ENCODE data around the gene FAT3. TPM values are rescaled to one million over a fixed set of nuclear protein-coding genes. Genes with fewer than 3 reads are reported as not detected.

The FAT3 gene
- 1 to 10 TPM in 11 of 12 donors, not detected in 1; 1.5 to 8.1 (median 2.7) TPM for polyA plus RNA-seq (ENCODE audit: insufficient read length in 12 of 12)
- long read RNA-seq, donor 1 = 0 reads
- long read RNA-seq, donor 2 = 0 reads
- long read RNA-seq, donor 3 = 0 reads
- long read RNA-seq, donor 4 = 0 reads
- long read RNA-seq, donor 5 = 0 reads
- long read RNA-seq, donor 6 = 0 reads
- long read RNA-seq, donor 7, partial matches to known transcripts = 0 of 1 reads
- long read RNA-seq, donor 7, other reads (novel, unspliced or antisense) = 0 of 1 reads
- long read RNA-seq, donor 8, partial matches to known transcripts = 0 of 1 reads
- long read RNA-seq, donor 8, other reads (novel, unspliced or antisense) = 0 of 1 reads
- long read RNA-seq, donor 9 = 0 reads
- long read RNA-seq, donor 10 = 0 reads
- long read RNA-seq, donor 11 = 0 reads

- DNase-seq = peak; percentile 74
These were observed at the start of gene FAT3 for GRCh38 chr11:92224407-92225124. Gene FAT3, plus strand, starts transcription at chr11:92224818. Its CDS starts 127,295 bp downstream, at chr11:92352113.

DNA sequence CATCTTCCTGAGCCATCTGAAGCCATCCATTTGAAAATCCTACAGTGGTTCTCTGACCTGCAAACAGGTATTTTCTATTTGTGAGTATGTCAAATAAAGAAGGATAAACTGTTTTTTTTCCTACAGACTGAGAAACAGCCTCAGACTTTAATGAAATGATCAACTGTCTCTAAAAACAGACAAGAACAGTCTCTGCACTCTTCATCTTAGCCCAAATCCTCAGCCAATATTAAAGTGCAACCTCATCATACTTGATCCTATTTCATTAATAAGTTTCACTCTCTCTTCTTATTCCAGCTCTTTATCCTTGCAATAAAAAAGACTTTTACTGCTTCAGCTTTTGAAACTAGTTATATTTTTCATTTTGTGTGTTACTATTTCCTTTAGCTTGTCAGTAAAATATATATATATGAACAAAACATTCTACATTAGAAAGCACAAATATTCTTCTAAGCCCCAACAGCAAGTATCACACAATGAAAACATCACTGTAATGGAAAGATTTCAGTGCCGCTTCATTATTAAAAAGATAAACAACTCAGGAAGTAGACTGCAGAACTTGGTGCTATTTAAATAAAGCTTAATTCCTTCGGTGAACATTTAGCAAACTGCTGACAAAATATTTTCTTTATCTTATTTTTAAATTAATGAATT lies 45.5 kb upstream of the FAT3 start:
- no peak for DNase-seq

DNA sequence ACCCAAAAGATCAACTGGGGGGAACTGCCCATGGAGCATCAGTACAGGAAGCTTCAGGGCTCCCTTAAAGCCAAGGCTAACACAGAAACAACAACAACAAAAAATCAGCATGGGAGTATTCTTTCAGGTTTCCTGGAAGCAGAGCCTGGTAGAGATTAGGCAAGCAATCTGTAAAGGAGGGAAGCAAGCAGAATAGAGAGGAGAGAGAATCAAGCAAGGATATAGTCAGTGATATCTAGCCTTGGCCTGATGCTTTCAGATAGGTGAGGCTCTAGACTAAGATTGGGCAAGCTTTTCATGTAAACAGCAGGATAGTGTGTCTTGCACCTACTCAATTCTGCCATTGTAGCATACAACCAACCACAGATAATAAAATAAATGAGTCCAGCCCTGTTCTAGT lies 44.4 kb upstream of the FAT3 start:
- DNase-seq = no peak

GRCh38 chr11:92180664-92181251 lies 43.9 kb upstream of the FAT3 start:
- no peak for DNase-seq

- no peak for DNase-seq
These were observed 33.9 kb upstream of the FAT3 start for GRCh38 chr11:92190535-92191206.

DNA sequence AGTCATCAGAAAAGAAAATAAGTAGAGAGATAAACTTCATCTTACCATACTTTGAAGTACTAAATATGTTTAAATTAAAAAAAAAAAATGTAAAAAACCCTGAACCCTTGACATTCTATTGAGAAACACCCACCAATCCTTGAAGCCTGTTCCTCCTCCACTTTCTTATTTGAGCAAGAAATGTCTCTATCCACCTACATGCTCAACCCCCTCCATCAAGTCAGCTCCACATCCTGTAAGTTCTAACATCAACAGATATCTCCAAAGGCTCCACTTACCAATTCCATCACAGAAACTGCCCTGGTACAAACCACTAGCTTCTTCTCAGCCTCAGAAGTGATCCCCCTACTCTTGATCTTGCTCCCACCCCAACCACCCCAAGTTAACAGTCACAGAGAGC lies 32.5 kb upstream of the FAT3 start:
- DNase-seq = no peak

GRCh38 chr11:92198268-92198667 lies 26.4 kb upstream of the FAT3 start:
- DNase-seq = no peak

GRCh38 chr11:92199991-92200390 lies 24.6 kb upstream of the FAT3 start:
- DNase-seq = no peak

GRCh38 chr11:92204731-92205130 lies 19.9 kb upstream of the FAT3 start:
- no peak for DNase-seq

GRCh38 chr11:92206441-92206840 lies 18.2 kb upstream of the FAT3 start:
- no peak for DNase-seq

- peak; percentile 14 for DNase-seq
These were observed 12.9 kb upstream of the FAT3 start for GRCh38 chr11:92211576-92212167.

DNA sequence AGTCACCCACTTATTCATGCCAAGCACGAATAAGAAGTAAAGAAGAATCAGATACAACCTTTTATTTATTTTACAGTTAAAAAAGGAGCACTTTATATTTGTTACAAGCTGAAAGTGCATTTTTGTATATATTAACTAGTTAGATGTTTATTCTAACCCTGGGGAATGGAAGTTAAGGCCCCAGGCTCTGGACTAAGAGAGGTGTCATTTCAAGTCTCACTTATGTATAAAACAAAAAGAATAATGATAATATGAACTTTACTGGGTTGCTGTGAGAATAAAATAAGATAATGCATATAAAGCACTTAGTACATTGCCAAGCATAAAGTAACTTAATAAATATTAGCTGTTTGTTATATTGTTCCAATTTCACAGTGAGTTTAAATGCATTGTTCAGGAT lies 12.1 kb upstream of the FAT3 start:
- no peak for DNase-seq

DNA sequence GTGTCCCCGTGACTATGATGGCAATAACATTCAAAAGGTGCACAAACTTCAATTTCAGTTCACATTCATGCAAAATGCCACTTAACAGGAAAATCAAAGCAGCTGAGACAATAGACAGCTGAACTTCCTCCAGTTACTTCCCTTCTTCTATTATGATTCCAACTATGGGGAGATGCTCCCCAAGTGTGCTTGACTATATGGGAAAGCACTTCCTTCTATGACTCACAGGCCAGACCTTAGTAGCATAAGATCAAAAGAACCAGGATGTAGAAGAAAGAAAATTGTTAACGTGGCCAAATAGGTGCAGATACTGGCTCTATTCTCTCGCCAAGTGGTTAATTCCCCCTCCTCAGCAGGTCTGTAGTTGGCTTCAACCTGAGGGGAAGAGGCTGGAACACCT lies 7.8 kb upstream of the FAT3 start:
- DNase-seq = no peak

GRCh38 chr11:92219476-92219875 lies 5.1 kb upstream of the FAT3 start:
- DNase-seq = no peak

DNA sequence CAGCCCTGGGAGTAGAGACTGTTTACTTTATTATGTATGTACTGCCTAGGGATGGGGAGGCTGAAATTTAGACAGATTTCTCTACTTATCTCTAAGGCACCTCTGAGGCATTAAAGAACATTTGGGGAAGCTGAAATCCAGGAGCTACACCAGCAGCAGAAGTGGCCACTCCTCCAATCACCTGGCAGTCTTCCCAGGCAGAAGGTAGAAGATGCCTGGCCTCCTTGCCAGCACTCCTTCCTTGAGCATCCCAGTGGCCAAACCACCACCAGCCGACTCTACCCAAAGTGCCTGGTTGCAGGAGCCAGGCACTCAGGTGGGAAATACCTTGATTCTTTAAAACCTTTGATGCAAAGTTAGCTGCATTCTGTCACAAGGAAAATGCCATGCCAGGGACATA lies 1.9 kb upstream of the FAT3 start:
- DNase-seq = no peak

GRCh38 chr11:92224054-92224406 lies 588 bp upstream of the FAT3 start:
- DNase-seq = no peak

DNA sequence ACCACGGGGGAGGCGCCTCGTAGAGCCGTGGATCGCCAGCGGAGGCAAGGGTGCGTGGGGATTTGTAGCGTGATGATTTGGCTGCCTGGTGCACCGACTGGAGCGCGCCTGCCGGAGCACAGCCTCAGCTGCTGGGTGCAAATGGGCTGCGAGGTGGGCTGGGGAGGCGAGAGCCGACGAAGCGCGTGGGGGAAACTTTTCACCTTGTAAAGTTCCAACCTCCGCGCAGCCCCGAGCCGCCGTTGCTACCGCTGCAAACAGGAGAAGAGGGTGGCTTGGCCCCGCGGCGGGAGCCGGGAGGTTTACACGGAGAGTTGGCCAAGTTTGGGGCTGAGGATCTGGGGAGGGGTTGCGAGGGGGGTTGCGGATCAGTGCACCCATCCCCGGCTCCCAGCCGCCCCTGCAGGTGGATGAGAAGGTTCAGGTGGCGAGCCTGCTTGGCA lies 528 bp downstream of the FAT3 start:
- DNase-seq = peak; percentile 25

GRCh38 chr11:92225568-92226330 lies 1.1 kb downstream of the FAT3 start:
- peak; percentile 61 for DNase-seq

- peak; percentile 20 for DNase-seq
These were observed 2.0 kb downstream of the FAT3 start for GRCh38 chr11:92226331-92227229.

Data from muscle of arm (tissue), 14 donors.